Mesothelial cell of epicardium (in vitro differentiated cells): ENCODE data around the gene TTC28. TPM values are rescaled to one million over a fixed set of nuclear protein-coding genes. Genes with fewer than 3 reads are reported as not detected.

Experiments
- DNase-seq, 2 experiments: peaks; one replicate each; pipeline ENCODE4 v3.0.0; 2021; ENCODE audit warnings: low spot score in 2 of 2; ENCODE audit not compliant: unreplicated experiment in 2 of 2
- H3K27ac Mint-ChIP-seq: 2 replicates; pipeline ENCODE4 v1.8.0; 2021; ENCODE audit warnings: mixed read lengths
- H3K27me3 Mint-ChIP-seq: 2 replicates; pipeline ENCODE4 v1.8.0; 2021; ENCODE audit warnings: low read depth, mixed read lengths
- H3K36me3 Mint-ChIP-seq: 2 replicates; pipeline ENCODE4 v1.8.0; 2021; ENCODE audit warnings: mixed read lengths
- H3K4me1 Mint-ChIP-seq: 2 replicates; pipeline ENCODE4 v1.8.0; 2021; ENCODE audit warnings: mixed read lengths
- H3K4me3 Mint-ChIP-seq: 2 replicates; pipeline ENCODE4 v1.8.0; 2021; ENCODE audit warnings: mild to moderate bottlenecking, moderate library complexity, mixed read lengths
- H3K9me3 Mint-ChIP-seq: 2 replicates; pipeline ENCODE4 v1.8.0; 2021; ENCODE audit warnings: mixed read lengths
- total RNA-seq: library from RNA; stranded (reverse); gene quantifications from 3 replicates; pipeline ENCODE4 v1.2.1, GENCODE V29; 2021
- TF ChIP-seq, protein P1 (sequence below): fragments of 200-600 bp; sonication (generic); IDR thresholded peaks from one replicate; pipeline ENCODE4 v1.5.0; 2021; ENCODE audit warnings: antibody characterized with exemption; ENCODE audit not compliant: unreplicated experiment

TTC28 gene
- total RNA-seq, 1 donor from 2014 or later, result 95.9 TPM

DNA sequence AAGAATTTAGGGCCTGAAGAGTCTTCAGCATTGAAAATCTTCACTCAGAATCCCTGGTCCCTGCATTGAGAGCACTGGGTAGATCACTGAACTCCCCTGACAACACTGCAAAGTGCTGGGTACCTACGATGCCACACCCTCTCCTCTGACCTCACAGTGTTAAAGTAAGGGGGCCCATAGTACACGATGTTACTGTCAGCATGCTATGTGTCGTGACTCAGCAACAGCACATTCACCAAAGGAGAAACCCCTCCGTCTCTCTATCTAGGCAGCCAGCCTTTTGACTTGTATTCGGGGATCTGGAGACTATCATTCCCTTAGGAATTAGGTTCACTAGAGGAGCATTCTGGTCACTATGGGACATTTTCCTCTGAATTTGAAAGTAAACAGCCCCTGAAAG lies 693.2 kb downstream of the TTC28 start:
- no peak for DNase-seq
- H3K27ac Mint-ChIP-seq, result no peak overlapping the region
- peaks cover 47% of the 10 kb centered on the region for H3K36me3 Mint-ChIP-seq
- H3K4me1 Mint-ChIP-seq, result peaks cover 4% of the 10 kb centered on the region
- no peaks in the 10 kb centered on the region for H3K9me3 Mint-ChIP-seq
- H3K27me3 Mint-ChIP-seq, result no peaks in the 10 kb centered on the region
- no peak overlapping the region for H3K4me3 Mint-ChIP-seq
- TF ChIP-seq, protein P1, sequence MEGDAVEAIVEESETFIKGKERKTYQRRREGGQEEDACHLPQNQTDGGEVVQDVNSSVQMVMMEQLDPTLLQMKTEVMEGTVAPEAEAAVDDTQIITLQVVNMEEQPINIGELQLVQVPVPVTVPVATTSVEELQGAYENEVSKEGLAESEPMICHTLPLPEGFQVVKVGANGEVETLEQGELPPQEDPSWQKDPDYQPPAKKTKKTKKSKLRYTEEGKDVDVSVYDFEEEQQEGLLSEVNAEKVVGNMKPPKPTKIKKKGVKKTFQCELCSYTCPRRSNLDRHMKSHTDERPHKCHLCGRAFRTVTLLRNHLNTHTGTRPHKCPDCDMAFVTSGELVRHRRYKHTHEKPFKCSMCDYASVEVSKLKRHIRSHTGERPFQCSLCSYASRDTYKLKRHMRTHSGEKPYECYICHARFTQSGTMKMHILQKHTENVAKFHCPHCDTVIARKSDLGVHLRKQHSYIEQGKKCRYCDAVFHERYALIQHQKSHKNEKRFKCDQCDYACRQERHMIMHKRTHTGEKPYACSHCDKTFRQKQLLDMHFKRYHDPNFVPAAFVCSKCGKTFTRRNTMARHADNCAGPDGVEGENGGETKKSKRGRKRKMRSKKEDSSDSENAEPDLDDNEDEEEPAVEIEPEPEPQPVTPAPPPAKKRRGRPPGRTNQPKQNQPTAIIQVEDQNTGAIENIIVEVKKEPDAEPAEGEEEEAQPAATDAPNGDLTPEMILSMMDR, result no peak

DNA sequence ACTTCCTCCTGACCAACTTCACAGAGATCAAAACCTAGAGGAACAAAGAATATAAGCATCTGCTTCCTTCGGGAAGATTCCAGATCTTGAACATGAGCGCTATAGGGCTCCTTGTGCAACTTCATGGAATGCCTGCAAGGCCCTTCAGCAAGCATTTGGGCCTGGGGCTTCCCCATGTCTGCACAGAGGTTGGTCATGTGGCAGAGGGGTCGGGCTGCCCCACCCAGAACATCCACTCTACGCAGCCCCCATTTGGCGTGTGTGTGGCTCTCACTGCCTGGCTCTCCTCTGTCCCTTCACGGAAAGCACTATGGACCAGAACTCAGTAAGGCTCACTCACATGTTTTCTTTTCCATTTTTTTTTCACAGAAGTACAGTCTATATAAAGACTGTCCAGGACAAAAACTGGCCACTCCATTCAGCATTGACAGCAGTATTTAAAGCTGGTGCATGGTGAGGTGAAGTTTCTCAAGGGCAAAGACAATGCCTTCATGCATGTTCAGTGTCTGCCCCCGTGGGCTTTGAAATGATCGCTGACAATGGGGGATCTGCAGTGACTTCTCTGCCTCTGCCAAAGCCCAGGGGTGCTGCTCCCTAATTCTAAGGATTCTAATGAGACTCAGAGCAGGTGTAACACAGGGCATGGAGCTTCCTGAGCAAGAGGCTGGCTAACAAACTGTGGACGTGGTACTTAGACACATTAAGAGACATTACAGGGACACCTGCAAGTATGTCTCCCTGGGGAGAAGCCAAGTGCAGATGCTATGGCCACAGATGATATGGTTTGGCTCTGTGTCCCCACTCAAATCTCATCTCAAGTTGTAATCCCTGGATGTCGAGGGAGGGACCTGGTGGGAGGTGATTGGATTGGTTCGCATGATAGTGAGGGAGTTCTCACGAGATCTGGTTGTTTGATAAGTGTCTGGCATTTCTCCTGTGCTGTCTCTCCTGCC lies 694.0 kb downstream of the TTC28 start:
- no peak for DNase-seq
- no peaks in the 10 kb centered on the region for H3K9me3 Mint-ChIP-seq
- no peak overlapping the region for H3K27ac Mint-ChIP-seq
- H3K36me3 Mint-ChIP-seq, result peaks cover 45% of the 10 kb centered on the region
- peaks cover 6% of the 10 kb centered on the region for H3K4me1 Mint-ChIP-seq
- TF ChIP-seq, protein P1, result no peak
- no peak overlapping the region for H3K4me3 Mint-ChIP-seq
- no peaks in the 10 kb centered on the region for H3K27me3 Mint-ChIP-seq

- Mint-ChIP-seq H3K9me3 (no peaks in the 10 kb centered on the region), H3K4me3 (no peak overlapping the region), H3K27ac (no peak overlapping the region), H3K4me1 (peaks cover 6% of the 10 kb centered on the region), H3K27me3 (no peaks in the 10 kb centered on the region), H3K36me3 (peaks cover 45% of the 10 kb centered on the region)
- DNase-seq, result no peak
- TF ChIP-seq, protein P1, result no peak
Observed at GRCh38 chr22:27984723-27985122, 694.9 kb downstream of the TTC28 start.

DNA sequence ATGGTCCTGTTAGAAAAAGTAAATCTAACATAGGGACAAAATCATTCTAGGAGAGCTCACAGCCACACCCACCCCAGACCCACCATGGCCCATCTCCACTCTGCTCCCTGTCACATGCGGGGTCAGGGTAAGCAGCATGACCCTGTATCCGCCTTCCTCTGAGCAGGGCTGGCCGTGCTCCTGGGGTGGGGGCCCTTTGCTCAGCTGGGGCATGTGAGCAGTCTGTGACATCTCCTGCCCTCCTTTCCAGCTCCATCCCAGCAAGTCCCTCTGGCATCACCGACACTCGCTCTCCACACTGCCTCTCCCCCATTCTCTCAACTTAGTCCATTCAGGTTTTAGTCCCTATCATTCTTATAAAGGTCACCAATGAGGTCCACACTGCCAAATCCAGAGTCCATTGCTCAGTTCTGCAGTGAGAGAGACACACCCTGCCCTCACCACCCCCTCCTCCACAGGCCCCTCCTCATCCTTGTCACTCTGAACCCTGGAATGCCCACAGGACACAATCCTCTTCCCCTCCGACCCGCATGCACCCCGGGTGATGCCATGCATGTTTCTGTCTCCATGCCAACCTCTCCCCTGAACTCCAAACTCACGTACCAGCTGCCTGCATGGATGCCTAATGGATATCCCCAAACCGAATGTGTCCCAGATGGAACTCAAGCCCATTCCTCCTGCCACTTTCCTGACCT lies 695.5 kb downstream of the TTC28 start:
- Mint-ChIP-seq H3K36me3 (peaks cover 43% of the 10 kb centered on the region), H3K4me1 (peaks cover 6% of the 10 kb centered on the region), H3K4me3 (no peak overlapping the region), H3K27me3 (no peaks in the 10 kb centered on the region), H3K27ac (no peak overlapping the region), H3K9me3 (no peaks in the 10 kb centered on the region)
- DNase-seq, result no peak
- TF ChIP-seq, protein P1, result no peak

GRCh38 chr22:27983361-27983791 lies 696.3 kb downstream of the TTC28 start:
- no peaks in the 10 kb centered on the region for H3K27me3 Mint-ChIP-seq
- H3K27ac Mint-ChIP-seq, result no peak overlapping the region
- H3K9me3 Mint-ChIP-seq, result no peaks in the 10 kb centered on the region
- TF ChIP-seq, protein P1, result no peak
- no peak for DNase-seq
- H3K4me1 Mint-ChIP-seq, result peaks cover 6% of the 10 kb centered on the region
- H3K36me3 Mint-ChIP-seq, result peaks cover 37% of the 10 kb centered on the region
- no peak overlapping the region for H3K4me3 Mint-ChIP-seq
